Eye (tissue), 1 donor: ENCODE measurements around the gene TMEM42.
A peak's percentile ranks its signal among the peaks of the same experiment; 100 is the strongest.

Experiments used
- DNase-seq: peaks from one replicate; pipeline ENCODE4 v3.0.0-alpha.2; 2015

Gene TMEM42

GRCh38 chr3:44875596-44875995, 13.9 kb downstream of the TMEM42 start:
- no peak for DNase-seq

DNA sequence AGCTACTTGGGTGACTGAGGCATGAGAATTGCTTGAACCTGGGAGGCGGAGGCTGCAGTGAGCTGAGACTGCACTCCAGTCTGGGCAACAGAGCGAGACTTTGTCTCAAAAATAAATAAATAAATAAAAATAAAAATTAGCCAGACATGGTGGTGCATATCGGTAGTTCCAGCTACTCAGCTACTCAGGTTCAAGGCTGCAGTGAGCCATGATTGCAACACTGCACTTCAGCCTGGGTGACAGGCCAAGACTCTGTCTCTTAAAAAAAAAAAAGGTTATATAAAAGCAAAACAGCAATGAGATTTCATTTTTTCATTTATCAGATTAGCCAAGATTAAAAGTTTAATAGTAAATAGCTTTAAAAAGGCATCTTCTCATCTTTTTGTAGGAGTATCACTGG, 15.6 kb downstream of the TMEM42 start:
- no peak for DNase-seq

DNA sequence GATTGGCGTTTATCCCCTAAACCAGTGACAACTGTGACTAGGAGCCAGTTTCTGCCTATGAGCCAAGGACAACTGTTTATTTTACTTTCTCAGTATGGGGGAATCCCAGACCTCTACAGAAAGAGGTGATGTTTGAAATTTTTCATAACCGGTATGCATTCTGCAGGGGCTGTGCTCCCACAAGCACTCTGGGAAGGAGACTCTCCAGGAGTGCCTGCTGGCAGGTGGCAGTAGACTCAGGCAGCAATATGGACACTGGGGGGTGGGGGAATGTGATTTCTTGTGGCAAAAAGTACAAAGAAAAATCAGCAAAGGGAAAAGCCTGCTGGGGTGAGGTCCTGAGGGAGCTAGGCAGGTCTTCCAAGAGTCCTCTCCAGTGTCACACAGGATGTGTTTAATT, 18.6 kb downstream of the TMEM42 start:
- DNase-seq, result no peak

DNA sequence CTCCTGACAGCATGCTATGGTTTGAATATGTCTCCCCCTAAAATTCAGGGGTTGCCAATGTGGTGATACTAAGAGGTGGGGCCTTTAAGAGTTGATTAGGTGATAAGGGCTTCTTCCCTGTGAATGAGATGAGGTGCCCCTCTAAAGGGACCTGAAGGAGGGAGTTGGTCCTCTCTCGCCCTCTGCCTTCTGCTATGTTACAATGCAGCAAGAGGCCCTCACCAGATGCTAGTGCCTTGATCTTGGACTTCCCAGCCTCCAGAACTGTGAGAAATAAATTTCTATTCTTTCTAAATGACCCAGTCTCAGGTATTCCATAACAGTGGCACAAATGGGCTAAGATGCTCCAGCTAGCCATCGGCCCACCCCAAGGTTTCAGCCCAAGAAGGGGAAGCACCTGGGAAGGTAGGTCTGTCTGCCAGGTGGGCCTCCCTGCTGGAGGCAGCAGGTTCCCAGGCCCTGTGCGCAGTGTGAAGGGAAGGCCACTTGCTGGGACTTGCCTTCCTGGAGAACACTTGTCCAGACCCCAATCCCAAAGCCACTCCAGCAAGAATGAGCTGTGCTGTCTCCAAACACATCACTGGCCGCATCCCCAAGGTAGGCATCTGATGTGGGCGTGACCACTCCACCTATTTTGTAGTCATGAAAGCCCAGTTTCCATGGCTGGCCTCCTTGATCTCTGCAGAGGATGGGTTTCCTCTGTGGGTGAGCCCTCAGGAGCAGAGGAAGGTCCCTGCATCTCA, 21.7 kb downstream of the TMEM42 start:
- no peak for DNase-seq

- peak; percentile 62 for DNase-seq
These were observed 22.3 kb downstream of the TMEM42 start for GRCh38 chr3:44883999-44884431.

DNA sequence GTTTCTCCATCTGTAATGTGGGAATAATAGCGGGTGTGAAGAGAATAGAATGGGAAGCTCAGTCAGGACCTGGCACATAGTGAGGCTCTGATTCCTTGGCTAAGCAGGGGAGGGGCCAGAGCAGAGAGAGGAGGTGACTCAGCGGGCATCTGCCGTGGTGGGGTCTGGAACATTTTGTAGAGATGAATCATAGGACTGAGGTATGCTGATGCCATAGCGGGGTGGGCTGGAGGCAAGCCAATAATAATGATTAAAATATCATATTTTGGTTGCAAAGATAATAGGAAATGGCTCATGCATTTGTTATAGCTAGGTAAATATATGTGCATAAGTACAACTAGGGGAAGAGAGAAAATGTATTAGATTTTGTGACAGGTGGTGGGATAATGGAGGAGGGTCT, 23.9 kb downstream of the TMEM42 start:
- DNase-seq, result no peak

DNA sequence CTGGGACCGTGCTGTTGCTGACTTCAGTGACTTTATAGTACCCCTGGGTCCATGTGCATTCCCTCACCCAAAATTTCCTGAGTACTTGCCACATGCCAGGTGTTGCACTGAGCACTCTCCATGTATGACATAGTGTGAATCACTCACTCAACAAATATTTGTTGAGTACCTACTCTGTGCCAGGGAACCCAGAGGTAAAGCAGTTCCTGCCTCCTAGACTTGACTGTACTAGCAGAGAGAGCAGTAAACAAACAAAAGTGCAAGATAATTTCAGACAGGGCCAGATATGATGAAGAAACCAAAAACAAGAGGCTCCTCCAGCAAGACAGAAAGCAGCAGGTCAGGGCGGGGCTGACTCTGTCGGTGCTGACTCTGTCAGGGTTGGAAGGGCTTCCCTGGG, 24.8 kb downstream of the TMEM42 start:
- DNase-seq, result no peak

- DNase-seq, result no peak
These were observed 25.4 kb downstream of the TMEM42 start for GRCh38 chr3:44887101-44887500.

GRCh38 chr3:44890258-44890657, 28.5 kb downstream of the TMEM42 start:
- DNase-seq, result no peak

GRCh38 chr3:44890852-44891251, 29.1 kb downstream of the TMEM42 start:
- no peak for DNase-seq

GRCh38 chr3:44892689-44893088, 31.0 kb downstream of the TMEM42 start:
- no peak for DNase-seq

GRCh38 chr3:44893097-44893496, 31.4 kb downstream of the TMEM42 start:
- no peak for DNase-seq

DNA sequence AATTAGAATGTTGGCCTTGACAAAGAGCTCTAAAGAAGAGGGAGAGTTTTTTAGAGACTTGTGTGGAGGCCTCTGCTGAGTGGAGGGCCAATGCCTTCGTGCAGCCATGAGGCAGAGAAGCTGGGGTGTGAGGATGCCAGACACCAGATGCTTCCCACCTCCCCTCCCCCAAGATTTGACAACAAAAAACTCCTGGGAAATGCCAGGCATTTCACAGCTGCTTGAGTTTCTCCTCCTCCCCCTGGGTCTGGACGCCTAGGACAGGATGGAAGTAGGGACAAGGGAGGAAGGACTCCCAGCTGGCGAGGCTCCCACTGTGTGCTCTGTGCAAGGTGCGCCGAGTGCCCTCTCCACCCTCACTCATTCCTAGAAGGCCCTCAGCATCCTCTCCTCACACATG, 32.8 kb downstream of the TMEM42 start:
- DNase-seq, result no peak

- DNase-seq, result no peak
These were observed 34.7 kb downstream of the TMEM42 start for GRCh38 chr3:44896440-44896839.

DNA sequence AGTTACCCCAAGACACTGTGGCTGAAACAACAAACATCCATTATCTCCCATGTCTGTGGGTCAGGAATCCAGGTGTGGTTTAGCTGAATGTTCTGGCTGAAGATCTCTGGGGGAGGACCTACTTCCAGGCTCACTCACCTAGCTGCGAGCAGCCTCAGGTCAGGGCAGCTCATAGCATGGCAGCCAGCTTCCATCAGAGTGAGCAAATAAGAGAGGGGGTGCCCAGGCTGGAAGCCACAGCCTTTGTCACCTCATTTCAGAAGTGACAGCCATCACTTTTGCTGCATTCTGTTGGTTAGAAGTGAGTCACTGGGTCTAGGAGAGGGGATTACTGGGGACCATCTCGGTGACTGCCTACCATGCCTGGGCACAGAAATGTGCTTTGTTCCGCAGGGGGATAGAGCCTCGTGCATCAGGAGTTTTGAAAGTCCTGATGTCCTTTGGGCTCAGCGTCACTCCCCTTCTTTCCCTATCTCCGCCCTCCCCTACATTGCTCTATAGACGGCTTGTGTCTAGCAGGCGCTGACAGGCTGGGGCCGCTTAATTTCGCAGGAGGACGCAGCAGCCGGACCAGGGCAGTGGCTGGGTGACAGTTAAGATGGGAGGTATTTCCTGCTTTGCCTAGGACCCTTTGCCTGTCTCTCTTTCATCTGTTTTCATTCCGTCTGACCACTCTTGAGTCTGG, 38.1 kb downstream of the TMEM42 start:
- no peak for DNase-seq

DNA sequence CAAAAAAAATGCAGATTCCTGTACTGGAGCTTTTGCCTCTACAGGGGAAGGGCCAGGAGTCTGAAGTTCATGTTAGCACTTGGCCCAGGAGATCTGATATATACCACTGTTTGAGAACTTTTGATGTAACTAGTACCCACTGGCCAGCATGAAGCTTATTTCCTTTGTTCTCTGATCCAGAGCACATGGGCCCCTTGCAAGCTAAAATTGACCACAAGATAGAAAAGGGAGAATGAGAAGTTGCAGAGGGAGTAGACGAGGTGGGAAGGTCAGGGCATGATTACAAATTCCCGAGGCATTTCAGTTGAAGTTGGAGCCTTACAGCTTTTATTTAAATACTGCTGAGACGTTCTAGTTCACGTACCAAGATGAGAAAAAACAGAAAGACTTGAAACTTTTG, 40.9 kb downstream of the TMEM42 start:
- no peak for DNase-seq

- DNase-seq, result no peak
These were observed 41.6 kb downstream of the TMEM42 start for GRCh38 chr3:44903314-44903713.

DNA sequence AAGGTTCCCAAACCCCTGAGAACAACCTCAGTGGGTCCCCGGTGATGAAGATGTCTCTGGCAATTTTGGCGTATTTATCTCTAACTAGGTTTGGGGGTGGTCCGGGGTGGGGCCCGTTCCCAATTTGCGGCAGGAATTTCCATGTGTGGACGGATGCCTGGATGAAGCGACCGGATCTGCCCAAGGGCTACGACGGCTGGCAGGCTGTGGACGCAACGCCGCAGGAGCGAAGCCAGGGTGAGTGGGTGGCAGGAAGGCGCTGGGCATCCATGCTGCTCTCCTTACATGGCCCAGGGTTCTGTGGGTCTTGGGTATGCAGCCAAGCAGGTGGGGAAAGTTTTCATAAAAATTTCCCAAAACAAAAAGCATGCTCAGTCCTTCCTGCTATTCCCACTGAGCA, 42.0 kb downstream of the TMEM42 start:
- DNase-seq, result no peak

GRCh38 chr3:44905446-44906157, 43.9 kb downstream of the TMEM42 start:
- no peak for DNase-seq

DNA sequence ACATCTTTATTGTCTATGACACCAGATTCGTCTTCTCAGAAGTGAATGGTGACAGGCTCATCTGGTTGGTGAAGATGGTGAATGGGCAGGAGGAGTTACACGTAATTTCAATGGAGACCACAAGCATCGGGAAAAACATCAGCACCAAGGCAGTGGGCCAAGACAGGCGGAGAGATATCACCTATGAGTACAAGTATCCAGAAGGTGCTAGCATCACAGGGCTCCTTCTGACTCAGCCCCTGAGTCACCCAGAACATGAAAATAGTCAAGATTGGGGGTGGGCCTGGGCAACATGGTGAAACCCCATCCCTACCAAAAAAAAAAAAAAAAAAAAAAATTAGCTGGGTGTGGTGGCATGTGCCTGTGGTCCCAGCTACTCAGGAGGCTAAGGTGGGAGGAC, 45.3 kb downstream of the TMEM42 start:
- no peak for DNase-seq

- DNase-seq, result peak; percentile 38
These were observed 45.9 kb downstream of the TMEM42 start for GRCh38 chr3:44907612-44908011.

DNA sequence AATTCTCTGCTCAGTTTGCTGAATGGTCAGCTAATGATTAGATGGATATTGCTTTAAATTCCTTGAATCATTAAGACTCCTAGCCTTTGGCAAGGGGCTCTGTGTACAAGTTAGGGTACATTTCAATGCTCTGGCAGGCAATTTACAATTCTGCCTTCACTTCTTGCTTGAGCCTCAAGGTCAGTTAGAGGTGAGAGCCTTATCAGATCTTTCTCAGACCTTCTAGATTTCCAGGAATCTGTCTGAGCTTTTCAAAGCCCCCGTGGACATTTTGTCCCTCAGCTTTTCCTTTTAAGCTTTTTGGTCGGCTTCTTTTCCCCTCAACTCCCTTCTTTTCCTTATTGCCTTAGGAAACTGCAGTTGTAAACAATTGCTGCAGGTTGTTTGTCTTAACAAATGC, 47.4 kb downstream of the TMEM42 start:
- DNase-seq, result no peak

DNA sequence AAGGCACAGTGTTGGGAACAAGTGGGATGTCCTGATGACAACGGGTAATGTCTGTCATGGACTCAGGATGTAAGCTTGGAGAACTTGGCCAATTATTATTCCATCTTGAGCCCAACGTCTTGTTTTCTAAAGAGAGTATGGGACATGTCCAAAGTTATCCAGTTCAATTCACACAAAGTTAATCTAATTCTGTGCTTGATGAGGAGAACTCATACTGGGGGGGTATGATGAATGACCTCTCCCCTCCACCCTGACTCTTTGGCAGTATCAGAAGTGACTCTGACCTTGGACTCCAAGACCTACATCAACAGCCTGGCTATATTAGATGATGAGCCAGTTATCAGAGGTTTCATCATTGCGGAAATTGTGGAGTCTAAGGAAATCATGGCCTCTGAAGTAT, 49.0 kb downstream of the TMEM42 start:
- DNase-seq, result no peak

DNA sequence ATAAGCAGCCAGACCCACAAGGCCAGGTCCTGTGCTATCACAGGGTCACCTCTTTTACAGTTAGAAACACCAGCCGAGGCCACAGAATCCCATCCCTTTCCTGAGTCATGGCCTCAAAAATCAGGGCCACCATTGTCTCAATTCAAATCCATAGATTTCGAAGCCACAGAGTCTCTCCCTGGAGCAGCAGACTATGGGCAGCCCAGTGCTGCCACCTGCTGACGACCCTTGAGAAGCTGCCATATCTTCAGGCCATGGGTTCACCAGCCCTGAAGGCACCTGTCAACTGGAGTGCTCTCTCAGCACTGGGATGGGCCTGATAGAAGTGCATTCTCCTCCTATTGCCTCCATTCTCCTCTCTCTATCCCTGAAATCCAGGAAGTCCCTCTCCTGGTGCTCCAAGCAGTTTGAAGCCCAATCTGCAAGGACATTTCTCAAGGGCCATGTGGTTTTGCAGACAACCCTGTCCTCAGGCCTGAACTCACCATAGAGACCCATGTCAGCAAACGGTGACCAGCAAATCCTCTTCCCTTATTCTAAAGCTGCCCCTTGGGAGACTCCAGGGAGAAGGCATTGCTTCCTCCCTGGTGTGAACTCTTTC, 52.3 kb downstream of the TMEM42 start:
- peak; percentile 85 for DNase-seq
